Neural cell (in vitro differentiated cells): Measurements from ENCODE around the gene LIF. TPM values are rescaled to one million over a fixed set of nuclear protein-coding genes. Genes with fewer than 3 reads are reported as not detected.
"Not testable (repeated sequence)": the region's sequence is repeated elsewhere in the genome, so short reads cannot be mapped to it uniquely, and the experiment has no call there.

Source experiments
- H2AFZ ChIP-seq: fragments of 200-600, 300-800 bp; sonication (generic), shearing (Covaris generic); 2 replicates; pipeline ENCODE4 v1.6.0; 2014; ENCODE audit warnings: low read depth, mild to moderate bottlenecking, antibody characterized with exemption, low read length, moderate library complexity
- H3F3A ChIP-seq: fragments of 200-600 bp; shearing (Covaris generic); 2 replicates; pipeline ENCODE4 v1.6.1; 2016; ENCODE audit warnings: mild to moderate bottlenecking, moderate library complexity, mixed read lengths, antibody characterized with exemption, low read length; ENCODE audit not compliant: insufficient read depth, poor library complexity, severe bottlenecking
- H3K27ac ChIP-seq: fragments of 200-600, 300-800 bp; sonication (generic), shearing (Covaris generic); 2 replicates; pipeline ENCODE4 v1.5.1; 2014; ENCODE audit warnings: mild to moderate bottlenecking, low read length, moderate library complexity
- H3K27me3 ChIP-seq: fragments of 300-800, 200-600 bp; sonication (generic), shearing (Covaris generic); 2 replicates; pipeline ENCODE4 v1.6.0; 2014; ENCODE audit warnings: mild to moderate bottlenecking, low read depth, low read length, moderate library complexity; ENCODE audit not compliant: insufficient read depth
- H3K36me3 ChIP-seq: fragments of 300-800, 200-600 bp; sonication (generic), shearing (Covaris generic); 2 replicates; pipeline ENCODE4 v1.5.1; 2014; ENCODE audit warnings: mild to moderate bottlenecking, antibody characterized with exemption, low read length, moderate library complexity; ENCODE audit not compliant: insufficient read depth
- H3K4me2 ChIP-seq: fragments of 300-800, 200-600 bp; sonication (generic), shearing (Covaris generic); 2 replicates; pipeline ENCODE4 v1.6.0; 2014; ENCODE audit warnings: mild to moderate bottlenecking, low read length
- H3K4me3 ChIP-seq: fragments of 300-800, 200-600 bp; sonication (generic), shearing (Covaris generic); 2 replicates; pipeline ENCODE4 v1.5.1; 2014; ENCODE audit warnings: mild to moderate bottlenecking, low read length, moderate library complexity
- H3K79me2 ChIP-seq: fragments of 200-600 bp; shearing (Covaris generic); replicated peaks from 2 replicates; pipeline ENCODE4 v1.6.0; 2014; ENCODE audit warnings: mild to moderate bottlenecking, low read length, moderate library complexity; ENCODE audit not compliant: insufficient read depth
- H3K9ac ChIP-seq: fragments of 300-800, 200-600 bp; sonication (generic), shearing (Covaris generic); 2 replicates; pipeline ENCODE4 v1.6.1; 2016; ENCODE audit warnings: mild to moderate bottlenecking, low read length, mixed read lengths
- H3K9me2 ChIP-seq: fragments of 200-600 bp; shearing (Covaris generic); 2 replicates; pipeline ENCODE4 v1.6.1; 2016; ENCODE audit warnings: mild to moderate bottlenecking, low read length, mixed read lengths; ENCODE audit not compliant: insufficient read depth
- H3K9me3 ChIP-seq: fragments of 200-600, 300-800 bp; sonication (generic), shearing (Covaris generic); 2 replicates; pipeline ENCODE4 v1.6.1; 2016; ENCODE audit warnings: mild to moderate bottlenecking, mixed run types, low read length, moderate library complexity, mixed read lengths
- H4K20me1 ChIP-seq: fragments of 200-600 bp; shearing (Covaris generic); 2 replicates; pipeline ENCODE4 v1.6.1; 2016; ENCODE audit warnings: mild to moderate bottlenecking, mixed run types; ENCODE audit not compliant: insufficient read depth
- EP300 ChIP-seq: fragments of 450-650 bp; conservative IDR thresholded peaks from 2 replicates; pipeline ENCODE4 v1.6.1; 2014; ENCODE audit warnings: antibody characterized with exemption, mild to moderate bottlenecking, moderate library complexity; ENCODE audit not compliant: poor library complexity, severe bottlenecking
- EZH2 ChIP-seq: fragments of 200-600, 300-800 bp; shearing (Covaris generic), sonication (generic); IDR thresholded peaks from 2 replicates; pipeline ENCODE4 v1.6.1; 2014; ENCODE audit warnings: antibody characterized with exemption, low read length, borderline replicate concordance, mild to moderate bottlenecking; ENCODE audit not compliant: insufficient read depth, poor library complexity, severe bottlenecking
- MXI1 ChIP-seq: fragments of 450-650 bp; conservative IDR thresholded peaks from 2 replicates; pipeline ENCODE4 v1.6.1; 2014; ENCODE audit warnings: antibody characterized with exemption, mild to moderate bottlenecking; ENCODE audit not compliant: poor library complexity, severe bottlenecking
- POLR2AphosphoS5 ChIP-seq: IDR thresholded peaks from 2 replicates; pipeline ENCODE4 v1.6.1; 2012
- RAD21 ChIP-seq: fragments of 450-650 bp; conservative IDR thresholded peaks from 2 replicates; pipeline ENCODE4 v1.6.1; 2014; ENCODE audit warnings: antibody characterized with exemption, mild to moderate bottlenecking, moderate library complexity
- SMC3 ChIP-seq: fragments of 450-650 bp; conservative IDR thresholded peaks from 2 replicates; pipeline ENCODE4 v1.6.1; 2014; ENCODE audit warnings: antibody characterized with exemption, mild to moderate bottlenecking, moderate library complexity; ENCODE audit not compliant: poor library complexity
- TAF1 ChIP-seq: IDR thresholded peaks from 2 replicates; pipeline ENCODE4 v1.6.1; 2012; ENCODE audit warnings: low read depth
- polyA plus RNA-seq: library from polyadenylated mRNA; depleted of rRNA; stranded (reverse); fragments of >200 nt; gene quantifications from 2 replicates; pipeline ENCODE4 v1.2.3, GENCODE V29; 2014
- TF ChIP-seq, protein P1 (sequence below): IDR thresholded peaks from 2 replicates; pipeline ENCODE4 v1.6.1; 2012; ENCODE audit warnings: borderline replicate concordance
- TF ChIP-seq, protein P2 (sequence below): fragments of 450-650 bp; IDR thresholded peaks from 2 replicates; pipeline ENCODE4 v1.5.1; 2014; ENCODE audit warnings: antibody characterized with exemption, mild to moderate bottlenecking, moderate library complexity; ENCODE audit not compliant: poor library complexity, severe bottlenecking

The LIF gene
- polyA plus RNA-seq, 1 donor from 2014 or later = 0.05 TPM

- Histone ChIP-seq H3K9me2 (no peaks in the 10 kb centered on the region), H2AFZ (no peak overlapping the region), H3K4me3 (no peak overlapping the region), H3K9me3 (no peaks in the 10 kb centered on the region), H3F3A (no peaks in the 10 kb centered on the region), H3K9ac (no peak overlapping the region), H3K4me2 (no peak overlapping the region), H3K27me3 (no peaks in the 10 kb centered on the region), H3K36me3 (no peaks in the 10 kb centered on the region), H3K27ac (no peak overlapping the region), H4K20me1 (no peaks in the 10 kb centered on the region), H3K79me2 (no peaks in the 10 kb centered on the region)
- TF ChIP-seq MXI1 (no peak), TAF1 (no peak), POLR2AphosphoS5 (no peak)
These were observed 44.0 kb downstream of the LIF start for GRCh38 chr22:30202531-30203006.

GRCh38 chr22:30201945-30202344 is 44.6 kb downstream of the LIF start:
- TF ChIP-seq EZH2 = no peak
- TF ChIP-seq RAD21 = no peak
- TF ChIP-seq POLR2AphosphoS5 = no peak
- no peak for TF ChIP-seq EP300
- TF ChIP-seq TAF1 = no peak
- TF ChIP-seq SMC3 = no peak
- no peak for TF ChIP-seq MXI1
- TF ChIP-seq, protein P1, sequence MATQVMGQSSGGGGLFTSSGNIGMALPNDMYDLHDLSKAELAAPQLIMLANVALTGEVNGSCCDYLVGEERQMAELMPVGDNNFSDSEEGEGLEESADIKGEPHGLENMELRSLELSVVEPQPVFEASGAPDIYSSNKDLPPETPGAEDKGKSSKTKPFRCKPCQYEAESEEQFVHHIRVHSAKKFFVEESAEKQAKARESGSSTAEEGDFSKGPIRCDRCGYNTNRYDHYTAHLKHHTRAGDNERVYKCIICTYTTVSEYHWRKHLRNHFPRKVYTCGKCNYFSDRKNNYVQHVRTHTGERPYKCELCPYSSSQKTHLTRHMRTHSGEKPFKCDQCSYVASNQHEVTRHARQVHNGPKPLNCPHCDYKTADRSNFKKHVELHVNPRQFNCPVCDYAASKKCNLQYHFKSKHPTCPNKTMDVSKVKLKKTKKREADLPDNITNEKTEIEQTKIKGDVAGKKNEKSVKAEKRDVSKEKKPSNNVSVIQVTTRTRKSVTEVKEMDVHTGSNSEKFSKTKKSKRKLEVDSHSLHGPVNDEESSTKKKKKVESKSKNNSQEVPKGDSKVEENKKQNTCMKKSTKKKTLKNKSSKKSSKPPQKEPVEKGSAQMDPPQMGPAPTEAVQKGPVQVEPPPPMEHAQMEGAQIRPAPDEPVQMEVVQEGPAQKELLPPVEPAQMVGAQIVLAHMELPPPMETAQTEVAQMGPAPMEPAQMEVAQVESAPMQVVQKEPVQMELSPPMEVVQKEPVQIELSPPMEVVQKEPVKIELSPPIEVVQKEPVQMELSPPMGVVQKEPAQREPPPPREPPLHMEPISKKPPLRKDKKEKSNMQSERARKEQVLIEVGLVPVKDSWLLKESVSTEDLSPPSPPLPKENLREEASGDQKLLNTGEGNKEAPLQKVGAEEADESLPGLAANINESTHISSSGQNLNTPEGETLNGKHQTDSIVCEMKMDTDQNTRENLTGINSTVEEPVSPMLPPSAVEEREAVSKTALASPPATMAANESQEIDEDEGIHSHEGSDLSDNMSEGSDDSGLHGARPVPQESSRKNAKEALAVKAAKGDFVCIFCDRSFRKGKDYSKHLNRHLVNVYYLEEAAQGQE = no peak
- TF ChIP-seq, protein P2, sequence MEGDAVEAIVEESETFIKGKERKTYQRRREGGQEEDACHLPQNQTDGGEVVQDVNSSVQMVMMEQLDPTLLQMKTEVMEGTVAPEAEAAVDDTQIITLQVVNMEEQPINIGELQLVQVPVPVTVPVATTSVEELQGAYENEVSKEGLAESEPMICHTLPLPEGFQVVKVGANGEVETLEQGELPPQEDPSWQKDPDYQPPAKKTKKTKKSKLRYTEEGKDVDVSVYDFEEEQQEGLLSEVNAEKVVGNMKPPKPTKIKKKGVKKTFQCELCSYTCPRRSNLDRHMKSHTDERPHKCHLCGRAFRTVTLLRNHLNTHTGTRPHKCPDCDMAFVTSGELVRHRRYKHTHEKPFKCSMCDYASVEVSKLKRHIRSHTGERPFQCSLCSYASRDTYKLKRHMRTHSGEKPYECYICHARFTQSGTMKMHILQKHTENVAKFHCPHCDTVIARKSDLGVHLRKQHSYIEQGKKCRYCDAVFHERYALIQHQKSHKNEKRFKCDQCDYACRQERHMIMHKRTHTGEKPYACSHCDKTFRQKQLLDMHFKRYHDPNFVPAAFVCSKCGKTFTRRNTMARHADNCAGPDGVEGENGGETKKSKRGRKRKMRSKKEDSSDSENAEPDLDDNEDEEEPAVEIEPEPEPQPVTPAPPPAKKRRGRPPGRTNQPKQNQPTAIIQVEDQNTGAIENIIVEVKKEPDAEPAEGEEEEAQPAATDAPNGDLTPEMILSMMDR = no peak
- H3K9me2 ChIP-seq = no peaks in the 10 kb centered on the region
- H3K27me3 ChIP-seq = no peaks in the 10 kb centered on the region
- H3K9me3 ChIP-seq = no peaks in the 10 kb centered on the region
- no peaks in the 10 kb centered on the region for H3K36me3 ChIP-seq
- H3K27ac ChIP-seq = no peak overlapping the region
- no peak overlapping the region for H3K4me3 ChIP-seq
- no peak overlapping the region for H3K4me2 ChIP-seq
- H3K79me2 ChIP-seq = no peaks in the 10 kb centered on the region
- H4K20me1 ChIP-seq = no peaks in the 10 kb centered on the region
- no peak overlapping the region for H2AFZ ChIP-seq
- H3K9ac ChIP-seq = no peak overlapping the region
- no peaks in the 10 kb centered on the region for H3F3A ChIP-seq

DNA sequence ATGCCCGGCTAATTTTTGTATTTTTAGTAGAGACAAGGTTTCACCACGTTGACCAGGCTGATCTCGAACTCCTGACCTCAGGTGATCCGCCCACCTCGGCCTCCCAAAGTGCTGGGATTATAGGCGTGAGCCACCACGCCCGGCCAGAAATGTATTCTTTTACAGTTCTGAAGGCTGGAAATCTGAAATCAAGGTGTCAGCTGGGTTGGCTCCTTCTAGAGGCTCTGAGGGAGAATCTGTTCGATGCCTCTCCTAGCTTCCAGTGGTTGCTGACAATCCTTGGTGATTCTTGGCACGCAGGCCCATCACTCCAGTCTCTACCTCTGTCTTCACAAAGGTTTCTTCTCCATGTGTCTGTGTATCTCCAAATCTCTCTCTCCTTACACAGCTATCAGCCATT is 45.7 kb downstream of the LIF start:
- H3K9me2 ChIP-seq, H3F3A ChIP-seq, H3K4me3 ChIP-seq, H3K79me2 ChIP-seq, H3K9me3 ChIP-seq, H3K4me2 ChIP-seq, H4K20me1 ChIP-seq, H3K36me3 ChIP-seq, H3K9ac ChIP-seq, H2AFZ ChIP-seq, H3K27me3 ChIP-seq, H3K27ac ChIP-seq: not testable (repeated sequence)
